Caco-2 (cell line): ENCODE results near the gene POLE4. TPM values are rescaled to one million over a fixed set of nuclear protein-coding genes. Genes with fewer than 3 reads are reported as not detected.

Experiments used
- BruUV-seq: library from RNA; stranded (reverse); fragments of 400-500 nt; replicated peaks from 2 replicates; lab custom pipeline; 2021; lab: Mats Ljungman, UMichigan
- CTCF ChIA-PET: fragments of 300-600 bp; sonication (Branson Sonifier 250); formaldehyde crosslinking; loops from one replicate; lab custom pipeline; 2022; ENCODE audit warnings: antibody characterized with exemption; lab: Charles Lee
- POLR2A ChIA-PET: fragments of 300-600 bp; sonication (Branson Sonifier 250); formaldehyde crosslinking; loops from one replicate; lab custom pipeline; 2022; ENCODE audit warnings: antibody characterized with exemption; lab: Charles Lee
- DNase-seq, 2 experiments: peaks; one replicate each; pipeline versions ENCODE4 v3.0.0 to v3.0.0-alpha.2; 2020 to 2022
- H3K27me3 ChIP-seq: replicated peaks from 2 replicates; pipeline ENCODE4 v1.6.0; 2011; ENCODE audit warnings: low read length; ENCODE audit not compliant: control insufficient read depth, insufficient read depth
- H3K36me3 ChIP-seq: 2 replicates; pipeline ENCODE4 v1.5.1; 2011; ENCODE audit warnings: low read length; ENCODE audit not compliant: control insufficient read depth, insufficient read depth
- H3K4me1 ChIP-seq: fragments of 250-450 bp; sonication (Bioruptor Pico); 2 replicates; pipeline ENCODE4 v1.5.1; 2020; ENCODE audit warnings: mild to moderate bottlenecking
- H3K4me3 ChIP-seq: 2 replicates; pipeline ENCODE4 v1.5.1; 2011; ENCODE audit warnings: low read depth, mild to moderate bottlenecking, control low read depth, low read length
- H3K9me3 ChIP-seq: fragments of 250-450 bp; sonication (Bioruptor Pico); 2 replicates; pipeline ENCODE4 v1.5.1; 2020; ENCODE audit warnings: mild to moderate bottlenecking, moderate library complexity
- H3K27ac Mint-ChIP-seq: one replicate; pipeline ENCODE4 v1.8.0; 2022; ENCODE audit warnings: mixed read lengths; ENCODE audit not compliant: unreplicated experiment
- H3K27me3 Mint-ChIP-seq: one replicate; pipeline ENCODE4 v1.8.0; 2022; ENCODE audit warnings: mixed read lengths; ENCODE audit not compliant: insufficient read depth, unreplicated experiment
- H3K36me3 Mint-ChIP-seq: one replicate; pipeline ENCODE4 v1.8.0; 2022; ENCODE audit warnings: mild to moderate bottlenecking, mixed read lengths; ENCODE audit not compliant: insufficient read depth, unreplicated experiment
- H3K4me1 Mint-ChIP-seq: one replicate; pipeline ENCODE4 v1.8.0; 2022; ENCODE audit warnings: low read depth, mixed read lengths; ENCODE audit not compliant: unreplicated experiment
- H3K4me3 Mint-ChIP-seq: one replicate; pipeline ENCODE4 v1.8.0; 2022; ENCODE audit warnings: mild to moderate bottlenecking, moderate library complexity, mixed read lengths; ENCODE audit not compliant: unreplicated experiment
- H3K9me3 Mint-ChIP-seq: one replicate; pipeline ENCODE4 v1.8.0; 2022; ENCODE audit warnings: mixed read lengths; ENCODE audit not compliant: unreplicated experiment
- CTCF ChIP-seq, 2 experiments: fragments of 200-600 bp in 1 of 2; IDR thresholded peaks; 1 replicate in 1 of 2; 2 replicates in 1 of 2; pipeline versions ENCODE4 v1.5.1 to v1.8.0; 2011 to 2022; ENCODE audit warnings: antibody characterized with exemption in 1 of 2, control low read depth in 1 of 2, inconsistent platforms in 1 of 2, low read depth in 1 of 2, low read length in 1 of 2, mild to moderate bottlenecking in 1 of 2, moderate library complexity in 1 of 2; ENCODE audit not compliant: insufficient read depth in 1 of 2, severe bottlenecking in 1 of 2, unreplicated experiment in 1 of 2
- intact Hi-C: fragments of 100-400 bp; cut with micrococcal nuclease; formaldehyde crosslinking; loops from one replicate; pipeline ENCODE4 v1.10.0; 2022; ENCODE audit not compliant: unreplicated experiment
- total RNA-seq: library from RNA; stranded (reverse); gene quantifications from 2 replicates; pipeline ENCODE4 v1.2.3, GENCODE V29; 2022

The POLE4 gene
- total RNA-seq, 1 experiment from 2014 or later: 117 TPM

- peaks cover 23% of the 10 kb centered on the region for H3K4me1 ChIP-seq
- no peaks in the 10 kb centered on the region for H3K9me3 ChIP-seq
- intact Hi-C loops: no loop called here
- H3K4me3 Mint-ChIP-seq: no peak overlapping the region
- no peaks in the 10 kb centered on the region for H3K27me3 ChIP-seq
- no peaks in the 10 kb centered on the region for H3K27me3 Mint-ChIP-seq
- H3K9me3 Mint-ChIP-seq: no peaks in the 10 kb centered on the region
- H3K4me1 Mint-ChIP-seq: peaks cover 21% of the 10 kb centered on the region
- H3K36me3 Mint-ChIP-seq: no peaks in the 10 kb centered on the region
- H3K27ac Mint-ChIP-seq: no peak overlapping the region
- H3K36me3 ChIP-seq: no peaks in the 10 kb centered on the region
- ChIA-PET POLR2A (no interaction called here), CTCF (no interaction called here)
- H3K4me3 ChIP-seq: no peak overlapping the region
- DNase-seq: no peak
- no peak for TF ChIP-seq CTCF (IDR thresholded peaks at IDR 0.05; ENCODE audit: insufficient read depth in 1 of 2, low read depth in 1 of 2, low read length in 1 of 2, severe bottlenecking in 1 of 2, unreplicated experiment in 1 of 2)
- BruUV-seq: no TSS peak
Observed at GRCh38 chr2:75018162-75018561, 59.7 kb downstream of the POLE4 start.

Other genes with a start within 250 kb of the POLE4 start
- 19.9 and 22.6 TPM in 2 replicates for gene HK2, start 124.5 kb upstream of the POLE4 start, total RNA-seq
- 0.07 TPM in 2 replicates for gene TACR1, start 240.9 kb downstream of the POLE4 start, total RNA-seq